H9 (cell line): Measurements from ENCODE around the gene RNASE1. TPM values are rescaled to one million over a fixed set of nuclear protein-coding genes. Genes with fewer than 3 reads are reported as not detected.

ENCODE experiments used
- DNase-seq: peaks from one replicate; pipeline ENCODE4 v3.0.0-alpha.2; 2017
- H2AFZ ChIP-seq: one replicate; pipeline ENCODE4 v1.6.1; 2013; ENCODE audit warnings: mild to moderate bottlenecking, low read length, control low read depth, moderate library complexity
- H2AK5ac ChIP-seq: 2 replicates; pipeline ENCODE4 v1.6.1; 2013; ENCODE audit warnings: low read length, control low read depth, mixed read lengths; ENCODE audit not compliant: insufficient read length
- H2BK120ac ChIP-seq: one replicate; pipeline ENCODE4 v1.6.1; 2013; ENCODE audit warnings: low read depth, mild to moderate bottlenecking, low read length, control low read depth, inconsistent platforms; ENCODE audit not compliant: poor library complexity, severe bottlenecking
- H2BK12ac ChIP-seq: 2 replicates; pipeline ENCODE4 v1.6.1; 2013; ENCODE audit warnings: low read length, control low read depth, mixed read lengths, low read depth; ENCODE audit not compliant: insufficient read length
- H2BK15ac ChIP-seq: 2 replicates; pipeline ENCODE4 v1.6.1; 2013; ENCODE audit warnings: low read depth, low read length, control low read depth
- H2BK20ac ChIP-seq: one replicate; pipeline ENCODE4 v1.6.1; 2013; ENCODE audit warnings: low read depth, mild to moderate bottlenecking, low read length, control low read depth, inconsistent platforms; ENCODE audit not compliant: poor library complexity, severe bottlenecking
- H2BK5ac ChIP-seq: 2 replicates; pipeline ENCODE4 v1.6.1; 2013; ENCODE audit warnings: low read length, control low read depth, mixed read lengths; ENCODE audit not compliant: insufficient read length
- H3K14ac ChIP-seq: 2 replicates; pipeline ENCODE4 v1.6.1; 2013; ENCODE audit warnings: low read length, control low read depth; ENCODE audit not compliant: insufficient read depth
- H3K18ac ChIP-seq: 2 replicates; pipeline ENCODE4 v1.6.1; 2013; ENCODE audit warnings: low read depth, mild to moderate bottlenecking, mixed read lengths, low read length, control low read depth; ENCODE audit not compliant: insufficient read length
- H3K23ac ChIP-seq: 2 replicates; pipeline ENCODE4 v1.6.1; 2013; ENCODE audit warnings: low read length, control low read depth, mixed read lengths, low read depth; ENCODE audit not compliant: insufficient read length
- H3K23me2 ChIP-seq: 2 replicates; pipeline ENCODE4 v1.6.1; 2013; ENCODE audit warnings: low read depth, mild to moderate bottlenecking, mixed read lengths, low read length, control low read depth; ENCODE audit not compliant: insufficient read length, poor library complexity, severe bottlenecking
- H3K27ac ChIP-seq: 2 replicates; pipeline ENCODE4 v1.5.1; 2013; ENCODE audit warnings: low read length, control low read depth, mixed read lengths, low read depth; ENCODE audit not compliant: insufficient read length
- H3K27me3 ChIP-seq: 2 replicates; pipeline ENCODE4 v1.6.1; 2013; ENCODE audit warnings: low read length, control low read depth, inconsistent platforms; ENCODE audit not compliant: insufficient read depth
- H3K4ac ChIP-seq: 2 replicates; pipeline ENCODE4 v1.6.1; 2013; ENCODE audit warnings: low read depth, mild to moderate bottlenecking, control low read depth, inconsistent platforms, low read length, moderate library complexity
- H3K4me1 ChIP-seq: 2 replicates; pipeline ENCODE4 v1.6.1; 2013; ENCODE audit warnings: low read length, control low read depth, inconsistent platforms; ENCODE audit not compliant: insufficient read depth
- H3K4me2 ChIP-seq: 2 replicates; pipeline ENCODE4 v1.6.1; 2013; ENCODE audit warnings: low read length, control low read depth, mixed read lengths; ENCODE audit not compliant: insufficient read length, insufficient read depth
- H3K56ac ChIP-seq: 2 replicates; pipeline ENCODE4 v1.6.1; 2013; ENCODE audit warnings: low read depth, mild to moderate bottlenecking, mixed read lengths, low read length, control low read depth; ENCODE audit not compliant: insufficient read length
- H3K79me1 ChIP-seq: 2 replicates; pipeline ENCODE4 v1.6.1; 2013; ENCODE audit warnings: low read depth, mild to moderate bottlenecking, moderate library complexity, low read length, control low read depth, inconsistent platforms; ENCODE audit not compliant: insufficient read depth, poor library complexity, severe bottlenecking
- H3K79me2 ChIP-seq: 2 replicates; pipeline ENCODE4 v1.6.1; 2013; ENCODE audit warnings: low read length, control low read depth, inconsistent platforms; ENCODE audit not compliant: insufficient read depth
- H3K9ac ChIP-seq: 2 replicates; pipeline ENCODE4 v1.6.1; 2013; ENCODE audit warnings: low read length, control low read depth, mixed read lengths; ENCODE audit not compliant: insufficient read length; ENCODE audit errors: extremely low read depth
- H3K9me3 ChIP-seq: one replicate; pipeline ENCODE4 v1.6.1; 2013; ENCODE audit warnings: low read depth, low read length, inconsistent platforms; ENCODE audit not compliant: control insufficient read depth
- H3T11ph ChIP-seq: one replicate; pipeline ENCODE4 v1.6.1; 2013; ENCODE audit warnings: mild to moderate bottlenecking, low read length, control low read depth, inconsistent platforms
- H4K20me1 ChIP-seq: one replicate; pipeline ENCODE4 v1.6.1; 2013; ENCODE audit not compliant: control insufficient read depth, insufficient read length, insufficient read depth
- H4K5ac ChIP-seq: 2 replicates; pipeline ENCODE4 v1.6.1; 2013; ENCODE audit warnings: low read depth, mild to moderate bottlenecking, mixed read lengths, low read length, control low read depth; ENCODE audit not compliant: insufficient read length
- H4K8ac ChIP-seq: replicated peaks from 2 replicates; pipeline ENCODE4 v1.6.1; 2013; ENCODE audit warnings: low read length, control low read depth, mixed read lengths, low read depth; ENCODE audit not compliant: insufficient read length
- H4K91ac ChIP-seq: 2 replicates; pipeline ENCODE4 v1.6.1; 2013; ENCODE audit warnings: low read depth, mild to moderate bottlenecking, moderate library complexity, mixed read lengths, low read length, control low read depth; ENCODE audit not compliant: insufficient read length
- H3K27ac Mint-ChIP-seq, 3 experiments: 2 replicates in 2 of 3; 3 replicates in 1 of 3; pipeline ENCODE4 v1.8.0; 2020 to 2021; ENCODE audit warnings: mixed read lengths in 3 of 3, mild to moderate bottlenecking in 1 of 3, moderate library complexity in 1 of 3
- H3K27me3 Mint-ChIP-seq: 2 replicates; pipeline ENCODE4 v1.8.0; 2021; ENCODE audit warnings: low read depth, mild to moderate bottlenecking, moderate library complexity, mixed read lengths
- H3K36me3 Mint-ChIP-seq, 3 experiments: 2 replicates in 2 of 3; 3 replicates in 1 of 3; pipeline ENCODE4 v1.8.0; 2020 to 2021; ENCODE audit warnings: low read depth in 3 of 3, mixed read lengths in 3 of 3; ENCODE audit not compliant: insufficient read depth in 1 of 3
- H3K4me1 Mint-ChIP-seq, 2 experiments: 2 replicates each; pipeline ENCODE4 v1.8.0; 2020; ENCODE audit warnings: mixed read lengths in 2 of 2
- H3K4me3 Mint-ChIP-seq, 2 experiments: 2 replicates in 1 of 2; 3 replicates in 1 of 2; pipeline ENCODE4 v1.8.0; 2020 to 2021; ENCODE audit warnings: mild to moderate bottlenecking in 2 of 2, mixed read lengths in 2 of 2, moderate library complexity in 1 of 2
- H3K9me3 Mint-ChIP-seq, 2 experiments: 2 replicates in 1 of 2; 3 replicates in 1 of 2; pipeline ENCODE4 v1.8.0; 2020; ENCODE audit warnings: mild to moderate bottlenecking in 2 of 2, mixed read lengths in 2 of 2, moderate library complexity in 1 of 2
- CTCF ChIP-seq: fragments of 200-600 bp; sonication (generic); conservative IDR thresholded peaks from 3 replicates; pipeline ENCODE4 v1.8.0; 2021; ENCODE audit warnings: antibody characterized with exemption, mild to moderate bottlenecking
- WGBS: extraction: QIAGEN DNeasy Blood & Tissue Kit; methylation state at CpG from one replicate; pipeline ENCODE4 v1.1.7; 2013; ENCODE audit warnings: missing lambda C conversion rate, low lambda C conversion rate, mixed read lengths; ENCODE audit not compliant: insufficient read length; ENCODE audit errors: extremely low coverage; 5-methylcytosine and 5-hydroxymethylcytosine counted together
- total RNA-seq: library from RNA; stranded (reverse); gene quantifications from 2 replicates; pipeline ENCODE4 v1.2.1, GENCODE V29; 2021

The RNASE1 gene
- total RNA-seq, 1 experiment from 2014 or later = 1.2 TPM

GRCh38 chr14:20808162-20808483, 5.5 kb upstream of the RNASE1 start:
- Histone ChIP-seq H2BK5ac (no peak overlapping the region), H2AFZ (no peak overlapping the region), H2BK20ac (no peak overlapping the region), H2BK15ac (no peak overlapping the region), H4K20me1 (no peaks in the 10 kb centered on the region), H3T11ph (no peak overlapping the region), H3K27ac (no peak overlapping the region), H3K4ac (no peak overlapping the region), H3K14ac (no peak overlapping the region), H3K79me1 (no peaks in the 10 kb centered on the region), H3K18ac (no peak overlapping the region), H2BK120ac (no peak overlapping the region), H3K9ac (no peak overlapping the region), H3K23me2 (no peaks in the 10 kb centered on the region), H3K23ac (no peak overlapping the region), H3K4me2 (no peak overlapping the region), H4K91ac (no peak overlapping the region), H4K8ac (no peak overlapping the region), H2AK5ac (no peak overlapping the region), H3K56ac (no peak overlapping the region), H2BK12ac (no peak overlapping the region), H3K9me3 (no peaks in the 10 kb centered on the region), H4K5ac (no peak overlapping the region), H3K4me1 (no peaks in the 10 kb centered on the region), H3K79me2 (no peaks in the 10 kb centered on the region), H3K27me3 (no peaks in the 10 kb centered on the region)
- no peak for TF ChIP-seq CTCF
- no CpG with 5 or more reads among the region's 3 CpGs for WGBS
- Mint-ChIP-seq H3K4me1 (peaks cover 24 to 28% of the 10 kb centered on the region in 2 experiments), H3K27me3 (no peaks in the 10 kb centered on the region), H3K36me3 (no peaks in the 10 kb centered on the region), H3K9me3 (no peaks in the 10 kb centered on the region), H3K4me3 (no peak overlapping the region), H3K27ac (no peak overlapping the region)
- no peak for DNase-seq
